Activated T-cell treated with anti-CD3 and anti-CD28 coated beads for 24 hours (primary cell): Measurements from ENCODE around the gene ABRACL.
A peak's percentile ranks its signal among the peaks of the same experiment; 100 is the strongest.
"Not testable (repeated sequence)": the region's sequence is repeated elsewhere in the genome, so short reads cannot be mapped to it uniquely, and the experiment has no call there.

Experiments used
- DNase-seq: peaks from one replicate; pipeline ENCODE4 v3.0.0-alpha.2; 2020; ENCODE audit warnings: low read depth

The ABRACL gene

GRCh38 chr6:139011980-139012379, 16.6 kb upstream of the ABRACL start:
- DNase-seq, result no peak

- no peak for DNase-seq
These were observed 15.3 kb upstream of the ABRACL start for GRCh38 chr6:139013185-139013800.

GRCh38 chr6:139014945-139015344, 13.6 kb upstream of the ABRACL start:
- DNase-seq, result no peak

- no peak for DNase-seq
These were observed 12.0 kb upstream of the ABRACL start for GRCh38 chr6:139016337-139017213.

- no peak for DNase-seq
These were observed 11.3 kb upstream of the ABRACL start for GRCh38 chr6:139017227-139017626.

GRCh38 chr6:139019722-139020121, 8.8 kb upstream of the ABRACL start:
- no peak for DNase-seq

GRCh38 chr6:139020689-139021088, 7.9 kb upstream of the ABRACL start:
- no peak for DNase-seq

- DNase-seq, result not testable (repeated sequence)
These were observed 3.1 kb upstream of the ABRACL start for GRCh38 chr6:139025416-139025815.

GRCh38 chr6:139027620-139028182, 844 bp upstream of the ABRACL start:
- peak; percentile 42 for DNase-seq

GRCh38 chr6:139028215-139028657, 309 bp upstream of the ABRACL start:
- no peak for DNase-seq

GRCh38 chr6:139029470-139030227, 1.1 kb downstream of the ABRACL start:
- peak; percentile 11 for DNase-seq

GRCh38 chr6:139030228-139030963, 1.9 kb downstream of the ABRACL start:
- DNase-seq, result no peak

GRCh38 chr6:139037490-139037889, 8.9 kb downstream of the ABRACL start:
- DNase-seq, result no peak

- no peak for DNase-seq
These were observed 15.7 kb downstream of the ABRACL start for GRCh38 chr6:139044250-139044649.

GRCh38 chr6:139047677-139048076, 19.1 kb downstream of the ABRACL start:
- DNase-seq, result no peak

GRCh38 chr6:139048912-139049311, 20.4 kb downstream of the ABRACL start:
- DNase-seq, result not testable (repeated sequence)

GRCh38 chr6:139050131-139050769, 21.7 kb downstream of the ABRACL start:
- not testable (repeated sequence) for DNase-seq

- no peak for DNase-seq
These were observed 22.3 kb downstream of the ABRACL start for GRCh38 chr6:139050770-139051313.

GRCh38 chr6:139051396-139052060, 23.0 kb downstream of the ABRACL start:
- DNase-seq, result no peak

GRCh38 chr6:139053382-139053781, 24.8 kb downstream of the ABRACL start:
- DNase-seq, result no peak
